SH-SY5Y (cell line): ENCODE results near the gene CARNS1.

Source experiments
- GATA2 ChIP-seq: IDR thresholded peaks from 2 replicates; pipeline ENCODE4 v1.6.1; 2011; ENCODE audit warnings: mild to moderate bottlenecking, low read depth, low read length
- GATA3 ChIP-seq: IDR thresholded peaks from 2 replicates; pipeline ENCODE4 v1.6.1; 2011; ENCODE audit warnings: low read depth, mild to moderate bottlenecking, low read length, moderate library complexity

Gene CARNS1

DNA sequence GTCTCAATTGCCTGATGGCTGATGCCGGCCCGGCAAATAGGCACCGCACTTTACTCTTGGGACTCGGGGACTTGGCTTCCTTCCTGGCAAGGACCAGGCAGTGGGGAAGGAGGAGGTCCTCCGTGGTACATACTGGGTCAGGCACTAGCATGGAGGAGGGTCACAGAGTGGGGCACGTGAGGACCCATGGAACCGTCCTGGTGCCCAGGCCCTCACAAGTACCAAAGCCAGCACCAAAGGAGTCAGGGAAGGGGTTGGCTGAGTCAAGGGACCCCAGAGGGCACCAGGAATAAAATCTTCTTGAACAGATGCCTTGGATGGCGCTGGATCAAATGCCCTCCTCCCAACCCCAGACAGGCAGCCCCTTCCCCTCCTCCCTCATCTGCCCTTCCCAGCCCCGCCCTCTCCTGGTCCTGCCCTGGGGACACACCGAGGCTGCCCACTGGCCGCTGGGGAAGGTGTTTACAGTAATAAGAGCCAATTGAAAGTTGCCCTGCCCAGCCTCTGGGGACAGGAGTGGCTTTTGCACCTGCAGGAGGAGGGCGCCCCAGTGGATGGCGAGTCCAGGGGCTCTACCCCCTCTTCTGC is 5.6 kb upstream of the CARNS1 start:
- no peak for TF ChIP-seq GATA2
- no peak for TF ChIP-seq GATA3

DNA sequence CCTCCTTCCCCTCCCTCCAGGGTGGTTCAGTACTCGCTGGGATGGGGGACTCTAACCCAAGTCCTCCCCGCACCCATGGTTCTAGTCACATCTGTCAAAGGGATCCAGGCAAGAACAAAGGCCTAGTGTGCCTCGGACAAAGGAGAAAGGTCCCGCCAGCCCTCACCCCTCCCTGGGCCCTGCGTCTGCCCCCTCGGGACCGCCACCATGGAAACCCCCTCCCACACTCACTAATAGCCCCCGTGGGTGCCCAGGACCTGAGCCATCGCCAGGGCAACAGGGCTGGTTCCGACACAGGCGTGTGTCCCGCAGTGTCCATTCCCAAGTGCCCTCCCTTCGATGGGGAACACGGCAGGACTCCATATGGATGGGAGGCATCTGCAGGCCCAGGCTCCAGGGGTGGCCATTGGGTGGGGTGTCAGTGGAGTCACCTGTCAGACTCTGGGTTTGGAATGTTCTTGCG is 5.1 kb upstream of the CARNS1 start:
- TF ChIP-seq GATA2 (no peak), GATA3 (no peak)

DNA sequence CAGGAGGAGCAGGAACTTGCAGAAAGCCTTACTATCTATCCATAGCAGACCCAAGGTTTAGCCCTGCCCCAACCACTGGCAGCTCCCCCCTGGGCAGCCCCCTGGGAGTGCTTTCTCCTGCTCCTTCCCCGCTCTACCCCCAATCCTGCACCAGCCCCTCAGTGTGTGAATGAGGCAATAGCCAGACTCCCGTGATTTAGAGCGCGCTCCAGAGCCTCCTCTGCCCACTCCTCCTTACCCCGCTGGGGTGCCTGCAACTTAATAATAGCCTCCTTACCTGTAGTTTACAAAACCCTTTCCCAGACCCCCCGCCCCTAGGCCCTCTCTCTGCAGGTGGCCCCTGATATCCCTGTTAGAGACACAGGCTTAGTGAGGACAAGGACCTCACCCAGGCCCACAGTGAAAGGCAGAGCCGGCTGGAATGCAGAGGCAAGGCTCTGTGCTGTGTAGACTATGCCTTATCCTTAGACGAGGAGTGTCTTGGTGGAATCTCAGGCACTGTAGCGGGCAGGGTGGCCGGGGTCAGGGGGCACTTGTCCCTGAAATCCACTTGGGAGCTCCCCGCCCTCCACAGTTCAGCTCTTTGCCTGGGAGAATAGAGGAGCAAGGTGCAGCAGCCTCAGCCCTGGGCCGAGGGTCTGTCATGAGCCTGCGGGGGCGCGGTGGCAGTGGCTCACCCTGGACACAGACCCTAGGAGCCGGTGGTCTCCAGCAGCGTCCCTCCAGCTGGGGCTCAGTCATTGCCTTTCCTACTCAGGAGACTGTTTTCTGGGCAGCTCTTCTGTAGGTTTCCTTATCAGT is 4.3 kb upstream of the CARNS1 start:
- TF ChIP-seq GATA3 (no peak), GATA2 (no peak)

DNA sequence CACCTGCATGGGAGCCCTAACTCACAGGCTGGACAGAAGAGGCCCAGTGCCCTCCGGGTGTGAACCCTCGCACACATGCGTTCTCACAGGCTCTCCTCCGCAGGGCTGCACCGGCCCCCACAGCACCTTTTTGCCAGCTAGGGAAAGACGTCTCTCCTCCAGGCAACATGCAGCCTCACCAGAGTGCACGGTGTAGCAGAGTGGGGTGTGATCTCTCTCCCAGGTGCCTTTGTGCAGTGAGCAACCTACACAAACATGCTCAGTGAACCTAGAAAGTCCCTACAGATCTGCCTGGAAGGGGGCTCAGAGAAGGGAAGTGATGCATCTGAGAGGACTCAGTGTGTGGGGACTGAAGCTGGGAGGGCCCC is 3.7 kb upstream of the CARNS1 start:
- TF ChIP-seq GATA2 (no peak), GATA3 (no peak)

DNA sequence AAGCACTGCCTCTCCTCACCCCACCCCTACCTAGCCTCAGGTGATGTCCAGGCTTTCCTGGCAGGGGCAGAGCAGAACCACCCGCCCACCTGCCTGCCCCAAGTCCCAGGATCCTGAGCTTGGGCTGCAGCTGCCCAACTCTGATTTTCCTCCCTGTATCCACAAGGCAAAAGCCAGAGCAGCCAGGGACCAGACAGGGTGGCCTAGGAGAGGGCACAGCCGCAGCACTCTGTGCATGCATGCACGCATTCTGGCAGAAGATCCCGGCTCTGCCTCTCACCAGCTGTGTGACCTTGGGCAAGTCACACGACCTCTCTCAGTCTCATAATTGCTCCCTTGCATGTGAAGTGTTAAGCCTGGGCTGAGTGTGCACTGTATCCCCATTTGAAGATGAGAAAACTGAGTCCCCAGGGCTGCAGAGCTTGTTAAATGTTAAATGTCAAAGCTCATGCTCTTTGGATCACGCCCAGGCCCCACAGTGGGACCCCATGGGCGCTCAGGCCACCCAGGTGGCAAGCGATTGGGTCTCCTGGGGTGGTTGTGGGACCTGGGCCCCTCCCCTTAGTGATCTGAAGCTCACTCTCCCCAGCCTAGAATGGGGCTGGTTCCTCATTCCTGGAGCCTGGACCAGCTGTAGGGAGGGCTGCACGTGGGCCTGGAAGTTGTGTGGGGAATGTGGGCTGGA is 2.8 kb upstream of the CARNS1 start:
- TF ChIP-seq GATA2 (no peak), GATA3 (no peak)

DNA sequence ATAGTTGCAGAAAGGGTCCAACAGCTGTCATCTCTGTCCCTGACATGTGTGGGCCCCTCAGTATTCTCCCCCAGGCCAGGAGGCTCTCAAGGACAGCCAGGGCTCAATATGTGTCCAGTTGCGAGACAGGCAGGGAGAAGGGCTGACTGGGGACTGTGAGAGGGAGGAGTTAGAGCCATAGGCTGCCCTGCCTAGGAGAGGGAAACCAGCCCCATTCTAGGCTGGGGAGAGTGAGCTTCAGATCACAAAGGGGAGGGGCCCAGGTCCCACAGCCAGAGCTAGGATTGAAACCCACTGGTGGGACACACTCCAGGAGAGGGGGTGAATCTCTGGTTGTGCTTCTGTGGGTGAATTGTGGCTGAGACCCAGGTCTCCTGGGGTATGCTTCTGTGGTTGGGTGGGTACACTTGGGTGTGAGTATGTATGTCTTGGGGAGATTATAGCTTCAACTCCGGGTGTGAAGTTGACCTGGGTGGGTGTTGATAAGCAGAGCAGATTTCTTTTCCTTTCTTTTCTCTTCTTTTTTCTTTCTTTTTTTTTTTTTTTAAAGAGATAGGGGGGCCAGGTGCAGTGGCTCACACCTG is 2.1 kb upstream of the CARNS1 start:
- no peak for TF ChIP-seq GATA3

DNA sequence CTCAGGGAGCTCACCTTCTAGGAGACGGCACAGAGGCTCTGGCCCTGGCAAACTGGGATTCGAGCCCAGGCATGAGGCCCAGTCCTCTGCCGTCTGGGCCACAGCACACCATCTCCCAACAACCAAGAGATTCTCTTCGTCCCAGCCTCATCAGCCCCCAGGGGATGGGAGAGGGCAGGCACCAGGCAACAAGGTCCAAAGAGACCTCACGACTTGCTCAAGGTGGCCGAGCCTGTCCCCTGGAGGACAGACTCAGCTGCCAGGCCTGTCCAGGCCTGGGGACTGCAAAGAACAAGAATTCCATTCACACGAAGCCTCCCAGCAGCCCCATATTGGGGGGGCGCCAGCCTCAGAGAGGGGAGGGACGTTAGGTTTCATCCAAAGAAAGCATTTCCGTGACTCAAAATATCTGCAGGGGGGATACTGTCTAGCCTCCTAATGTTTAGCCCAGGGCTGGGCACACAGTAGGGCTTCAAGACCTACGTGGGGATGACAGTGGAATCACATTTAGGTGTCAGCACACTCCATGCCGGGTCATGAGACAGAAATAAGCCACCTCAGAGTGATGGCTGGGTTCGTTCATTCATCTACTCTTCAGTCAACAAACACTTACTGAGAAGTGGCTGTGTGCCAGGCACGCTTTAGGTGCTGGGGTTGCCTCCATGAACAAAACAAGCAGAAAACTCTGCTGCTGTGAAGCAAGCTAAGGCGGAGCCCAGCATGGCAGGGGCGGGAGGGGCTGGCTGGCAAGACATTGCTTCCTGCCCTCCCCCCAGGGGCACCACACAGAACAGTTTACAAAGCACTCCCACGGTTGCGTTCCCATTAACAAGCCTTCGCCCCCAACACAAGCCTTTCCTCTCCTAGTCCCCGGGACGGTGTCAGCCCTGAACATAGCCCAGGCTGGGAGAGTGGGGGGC is 1.2 kb downstream of the CARNS1 start:
- TF ChIP-seq GATA2 (no peak), GATA3 (no peak)

DNA sequence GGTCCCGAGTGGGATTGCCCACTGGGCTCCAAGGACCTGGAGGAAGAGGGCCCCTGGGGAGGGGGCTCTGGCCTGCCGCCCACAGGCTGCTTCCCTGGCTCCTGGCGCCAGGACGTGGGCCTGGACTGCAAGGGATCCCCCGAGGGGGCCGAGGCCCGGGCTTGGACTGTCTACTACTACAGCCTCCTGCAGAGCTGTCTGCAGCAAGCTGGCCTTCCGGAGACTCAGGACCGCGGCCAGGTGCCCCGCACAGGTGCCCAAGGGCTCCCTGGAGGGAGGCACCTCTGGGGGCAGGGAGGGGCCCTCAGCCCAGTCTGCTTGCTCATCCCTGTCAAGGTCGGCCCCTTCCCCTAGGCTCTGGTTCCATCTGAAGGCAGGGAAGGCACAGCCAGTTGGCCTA is 1.9 kb downstream of the CARNS1 start:
- TF ChIP-seq GATA2 = no peak
- no peak for TF ChIP-seq GATA3

DNA sequence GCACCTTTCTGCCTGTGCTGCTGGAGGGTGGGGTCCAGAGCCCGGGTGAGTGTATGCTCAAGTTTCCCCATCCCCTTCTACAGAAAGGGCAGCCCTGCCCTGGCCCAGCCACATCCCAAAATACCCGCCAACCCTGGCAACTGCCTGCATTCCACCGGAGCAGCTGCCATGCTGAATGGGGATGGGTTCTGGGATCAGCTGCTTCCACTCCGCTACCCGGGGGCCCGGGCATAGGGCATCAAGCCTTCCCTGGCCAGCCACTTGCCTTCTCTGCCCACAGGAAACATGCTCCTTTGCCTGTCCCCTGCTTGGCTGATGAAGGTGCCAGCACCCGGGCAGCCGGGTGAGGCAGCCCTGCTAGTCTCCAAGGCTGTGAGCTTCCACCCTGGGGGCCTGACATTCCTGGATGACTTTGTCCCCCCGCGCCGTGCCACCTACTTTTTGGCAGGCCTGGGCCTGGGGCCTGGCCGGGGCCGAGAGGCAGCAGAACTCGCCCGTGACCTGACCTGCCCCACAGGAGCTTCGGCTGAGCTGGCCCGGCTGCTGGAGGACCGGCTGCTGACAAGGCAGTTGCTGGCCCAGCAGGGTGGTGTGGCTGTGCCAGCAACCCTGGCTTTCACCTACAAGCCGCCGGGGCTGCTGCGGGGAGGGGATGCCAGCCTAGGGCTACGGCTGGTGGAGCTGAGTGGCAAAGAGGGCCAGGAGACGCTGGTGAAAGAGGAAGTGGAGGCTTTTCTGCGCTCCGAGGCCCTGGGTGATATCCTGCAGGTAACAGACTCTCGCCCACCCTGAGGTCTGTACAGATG is 3.2 kb downstream of the CARNS1 start:
- TF ChIP-seq GATA2 = no peak
- TF ChIP-seq GATA3 = no peak

DNA sequence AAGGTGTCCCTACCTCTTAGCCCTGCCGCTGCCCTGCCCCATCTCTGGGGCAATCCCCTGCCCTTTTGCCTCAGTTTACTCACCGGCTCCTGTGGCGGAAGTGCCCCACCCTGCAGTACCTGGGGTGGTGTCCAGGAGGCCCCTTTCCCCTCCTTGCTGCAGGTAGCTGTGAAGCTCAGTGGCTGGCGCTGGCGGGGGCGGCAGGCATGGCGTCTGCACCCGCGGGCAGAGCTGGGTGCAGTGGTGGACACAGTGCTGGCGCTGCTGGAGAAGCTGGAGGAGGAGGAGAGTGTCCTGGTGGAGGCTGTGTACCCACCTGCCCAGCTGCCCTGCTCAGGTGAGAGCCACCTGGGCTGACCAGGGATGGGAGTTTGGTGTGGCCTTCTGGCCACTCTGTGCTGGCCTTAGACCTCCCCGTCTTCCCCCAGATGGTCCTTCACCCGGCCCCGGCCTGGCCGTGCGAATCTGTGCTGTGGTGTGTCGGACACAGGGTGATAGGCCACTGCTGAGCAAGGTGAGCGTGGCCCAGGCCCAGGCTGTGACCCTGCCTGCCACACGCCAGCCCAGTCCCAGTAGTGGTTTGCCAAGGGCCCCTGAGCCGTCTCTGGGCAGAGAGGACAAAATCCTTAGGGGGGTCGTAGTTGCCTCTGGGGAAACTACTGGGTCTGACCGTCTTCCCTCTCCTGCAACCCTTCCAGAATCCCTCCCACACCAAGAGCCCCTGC is 4.0 kb downstream of the CARNS1 start:
- no peak for TF ChIP-seq GATA3
- TF ChIP-seq GATA2 = no peak

DNA sequence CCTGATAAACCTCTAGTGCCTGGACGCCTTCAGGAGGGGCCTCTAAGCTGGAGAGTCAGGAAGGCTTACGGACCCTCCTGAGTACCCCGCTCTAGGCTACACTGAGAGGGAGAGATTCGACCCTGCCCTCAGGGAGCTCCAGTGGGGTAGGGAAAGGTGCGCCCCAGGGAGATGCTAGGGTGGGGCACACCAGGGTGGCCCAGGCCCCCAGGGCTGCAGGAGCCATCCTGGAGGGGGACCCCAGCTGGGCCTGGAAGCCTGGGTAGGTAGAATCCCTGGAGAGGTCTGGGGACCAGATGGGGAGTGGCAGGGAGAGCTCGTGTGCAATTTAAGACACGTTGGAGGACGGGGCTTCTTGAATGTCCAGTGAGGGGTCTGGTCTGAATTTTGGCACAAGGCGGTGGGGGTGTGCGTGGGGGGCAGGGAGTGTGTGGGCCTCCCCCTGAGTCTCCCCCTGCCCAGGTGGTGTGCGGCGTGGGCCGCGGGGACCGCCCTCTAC is 4.7 kb downstream of the CARNS1 start:
- no peak for TF ChIP-seq GATA2
- TF ChIP-seq GATA3 = no peak
